ENCODE measurements around the gene ITGBL1. TPM values are rescaled to one million over a fixed set of nuclear protein-coding genes. Genes with fewer than 3 reads are reported as not detected.
A peak's percentile ranks its signal among the peaks of the same experiment; 100 is the strongest.

Gene ITGBL1
- total and polyA plus RNA-seq, 2 experiments from 2014 or later = 0.29 TPM; not detected in 1

DNA sequence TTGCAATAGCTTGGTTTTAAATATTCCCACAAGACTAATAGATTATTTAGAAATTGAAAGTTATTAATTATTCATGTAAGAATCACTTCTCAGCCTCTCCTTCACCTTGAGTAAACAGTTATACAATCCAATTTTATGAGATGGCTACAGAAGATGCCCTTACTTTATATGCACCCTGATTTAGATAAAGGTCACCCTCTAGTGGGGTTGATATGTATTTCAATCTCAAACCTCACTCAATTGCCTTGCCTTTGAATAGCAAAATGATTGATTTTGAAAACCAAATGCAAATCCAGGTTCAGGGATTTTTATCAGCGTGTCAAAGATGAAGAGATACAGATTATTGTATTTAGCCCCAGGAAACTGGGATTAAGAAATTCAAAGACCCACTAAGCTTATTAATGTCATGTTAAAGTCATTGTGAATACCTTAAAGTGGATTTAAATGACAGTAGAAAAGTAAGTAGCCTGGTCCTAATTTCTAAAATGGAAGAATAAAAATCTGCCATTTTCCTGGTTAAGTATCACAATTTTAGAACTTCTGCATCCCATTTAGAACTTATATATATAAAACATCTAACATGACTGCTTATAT lies 305.1 kb downstream of the ITGBL1 start:
- peaks cover 32% of the 10 kb centered on the region for H3K4me1 ChIP-seq (ENCODE audit: insufficient read depth)
- H3K36me3 ChIP-seq (ENCODE audit: insufficient read depth) = no peaks in the 10 kb centered on the region
- ATAC-seq = peak; percentile 56; the same call in 2 of the 3 replicates
- DNase-seq (ENCODE audit: low spot score) = peak; percentile 55
- Mint-ChIP-seq H3K9me3 (no peaks in the 10 kb centered on the region), H3K4me3 (no peak overlapping the region), H3K27ac (no peak overlapping the region), H3K4me1 (peaks cover 35% of the 10 kb centered on the region), H3K36me3 (ENCODE audit: low read depth) (no peaks in the 10 kb centered on the region), H3K27me3 (ENCODE audit: insufficient read depth, low read depth, poor library complexity) (no peaks in the 10 kb centered on the region)
- no peaks in the 10 kb centered on the region for H3K79me2 ChIP-seq (replicated peaks; ENCODE audit: insufficient read depth)
- no peaks in the 10 kb centered on the region for H3F3A ChIP-seq (replicated peaks; ENCODE audit: low read depth)
- no peak overlapping the region; the same call in 1 of the 2 replicates for H3K27ac ChIP-seq (ENCODE audit: low read depth)
- H2AFZ ChIP-seq = no peak overlapping the region
- H3K4me2 ChIP-seq = no peak overlapping the region
- H3K9me2 ChIP-seq (ENCODE audit: insufficient read depth) = no peaks in the 10 kb centered on the region
- H3K27me3 ChIP-seq (ENCODE audit: insufficient read depth) = no peaks in the 10 kb centered on the region
- H4K20me1 ChIP-seq (replicated peaks; ENCODE audit: insufficient read depth) = no peaks in the 10 kb centered on the region
- TF ChIP-seq, protein P1, sequence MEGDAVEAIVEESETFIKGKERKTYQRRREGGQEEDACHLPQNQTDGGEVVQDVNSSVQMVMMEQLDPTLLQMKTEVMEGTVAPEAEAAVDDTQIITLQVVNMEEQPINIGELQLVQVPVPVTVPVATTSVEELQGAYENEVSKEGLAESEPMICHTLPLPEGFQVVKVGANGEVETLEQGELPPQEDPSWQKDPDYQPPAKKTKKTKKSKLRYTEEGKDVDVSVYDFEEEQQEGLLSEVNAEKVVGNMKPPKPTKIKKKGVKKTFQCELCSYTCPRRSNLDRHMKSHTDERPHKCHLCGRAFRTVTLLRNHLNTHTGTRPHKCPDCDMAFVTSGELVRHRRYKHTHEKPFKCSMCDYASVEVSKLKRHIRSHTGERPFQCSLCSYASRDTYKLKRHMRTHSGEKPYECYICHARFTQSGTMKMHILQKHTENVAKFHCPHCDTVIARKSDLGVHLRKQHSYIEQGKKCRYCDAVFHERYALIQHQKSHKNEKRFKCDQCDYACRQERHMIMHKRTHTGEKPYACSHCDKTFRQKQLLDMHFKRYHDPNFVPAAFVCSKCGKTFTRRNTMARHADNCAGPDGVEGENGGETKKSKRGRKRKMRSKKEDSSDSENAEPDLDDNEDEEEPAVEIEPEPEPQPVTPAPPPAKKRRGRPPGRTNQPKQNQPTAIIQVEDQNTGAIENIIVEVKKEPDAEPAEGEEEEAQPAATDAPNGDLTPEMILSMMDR (conservative IDR thresholded peaks at IDR 0.05; ENCODE audit: low read depth in 2 of 2) = peak; percentile 55 to 68
- no peak for TF ChIP-seq CREB1 (CRISPR knock-in tag; IDR thresholded peaks at IDR 0.05; ENCODE audit: low read depth)
- H3K4me3 ChIP-seq = no peak overlapping the region

DNA sequence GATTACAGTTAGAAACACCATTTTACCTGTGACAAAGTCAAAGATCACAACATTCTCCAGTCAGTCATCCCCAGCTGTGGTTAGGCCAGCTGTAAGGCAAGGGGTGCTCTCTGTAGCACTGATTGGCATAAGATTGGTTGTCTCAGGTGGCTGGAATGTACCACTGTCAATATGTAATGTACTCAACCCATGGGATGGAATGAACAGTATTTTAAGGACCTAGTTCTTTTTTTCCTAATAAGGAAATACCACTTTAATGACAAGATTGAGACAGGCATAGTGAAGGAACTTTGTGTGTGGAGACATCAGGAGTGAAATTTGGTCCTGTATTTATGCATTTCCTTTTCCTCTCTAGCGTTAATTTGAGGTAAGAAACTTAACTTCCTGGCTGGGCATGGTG lies 310.7 kb downstream of the ITGBL1 start:
- Histone ChIP-seq H4K20me1 (replicated peaks; ENCODE audit: insufficient read depth) (no peaks in the 10 kb centered on the region), H2AFZ (no peak overlapping the region), H3K27ac (ENCODE audit: low read depth) (no peak overlapping the region), H3K4me1 (ENCODE audit: insufficient read depth) (peaks cover 33% of the 10 kb centered on the region), H3K4me2 (no peak overlapping the region), H3K27me3 (ENCODE audit: insufficient read depth) (no peaks in the 10 kb centered on the region), H3K36me3 (ENCODE audit: insufficient read depth) (no peaks in the 10 kb centered on the region), H3K9me2 (ENCODE audit: insufficient read depth) (no peaks in the 10 kb centered on the region), H3K4me3 (no peak overlapping the region), H3K79me2 (replicated peaks; ENCODE audit: insufficient read depth) (no peaks in the 10 kb centered on the region), H3F3A (replicated peaks; ENCODE audit: low read depth) (no peaks in the 10 kb centered on the region)
- H3K4me1 Mint-ChIP-seq = peaks cover 31% of the 10 kb centered on the region
- H3K4me3 Mint-ChIP-seq = no peak overlapping the region
- no peak overlapping the region for H3K27ac Mint-ChIP-seq
- no peaks in the 10 kb centered on the region for H3K27me3 Mint-ChIP-seq (ENCODE audit: insufficient read depth, low read depth, poor library complexity)
- ATAC-seq = no peak
- DNase-seq (ENCODE audit: low spot score) = no peak
- H3K9me3 Mint-ChIP-seq = no peaks in the 10 kb centered on the region
- no peaks in the 10 kb centered on the region for H3K36me3 Mint-ChIP-seq (ENCODE audit: low read depth)
- TF ChIP-seq ZNF331 (CRISPR knock-in tag; IDR thresholded peaks at IDR 0.05; ENCODE audit: low read depth) (no peak), CREB1 (CRISPR knock-in tag; IDR thresholded peaks at IDR 0.05; ENCODE audit: low read depth) (no peak), EZH2phosphoT487 (IDR thresholded peaks at IDR 0.05; ENCODE audit: unreplicated experiment) (no peak), STAT1 (IDR thresholded peaks at IDR 0.05; ENCODE audit: unreplicated experiment) (no peak), JUNB (IDR thresholded peaks at IDR 0.05; ENCODE audit: unreplicated experiment) (no peak), POLR2AphosphoS5 (IDR thresholded peaks at IDR 0.05; ENCODE audit: low read depth) (no peak), EZH2 (IDR thresholded peaks at IDR 0.05; ENCODE audit: low read depth, unreplicated experiment) (no peak), NANOG (IDR thresholded peaks at IDR 0.05; ENCODE audit: borderline replicate concordance) (no peak)
- TF ChIP-seq, protein P2, sequence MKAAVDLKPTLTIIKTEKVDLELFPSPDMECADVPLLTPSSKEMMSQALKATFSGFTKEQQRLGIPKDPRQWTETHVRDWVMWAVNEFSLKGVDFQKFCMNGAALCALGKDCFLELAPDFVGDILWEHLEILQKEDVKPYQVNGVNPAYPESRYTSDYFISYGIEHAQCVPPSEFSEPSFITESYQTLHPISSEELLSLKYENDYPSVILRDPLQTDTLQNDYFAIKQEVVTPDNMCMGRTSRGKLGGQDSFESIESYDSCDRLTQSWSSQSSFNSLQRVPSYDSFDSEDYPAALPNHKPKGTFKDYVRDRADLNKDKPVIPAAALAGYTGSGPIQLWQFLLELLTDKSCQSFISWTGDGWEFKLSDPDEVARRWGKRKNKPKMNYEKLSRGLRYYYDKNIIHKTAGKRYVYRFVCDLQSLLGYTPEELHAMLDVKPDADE (IDR thresholded peaks at IDR 0.05) = no peak
- TF ChIP-seq, protein P3, sequence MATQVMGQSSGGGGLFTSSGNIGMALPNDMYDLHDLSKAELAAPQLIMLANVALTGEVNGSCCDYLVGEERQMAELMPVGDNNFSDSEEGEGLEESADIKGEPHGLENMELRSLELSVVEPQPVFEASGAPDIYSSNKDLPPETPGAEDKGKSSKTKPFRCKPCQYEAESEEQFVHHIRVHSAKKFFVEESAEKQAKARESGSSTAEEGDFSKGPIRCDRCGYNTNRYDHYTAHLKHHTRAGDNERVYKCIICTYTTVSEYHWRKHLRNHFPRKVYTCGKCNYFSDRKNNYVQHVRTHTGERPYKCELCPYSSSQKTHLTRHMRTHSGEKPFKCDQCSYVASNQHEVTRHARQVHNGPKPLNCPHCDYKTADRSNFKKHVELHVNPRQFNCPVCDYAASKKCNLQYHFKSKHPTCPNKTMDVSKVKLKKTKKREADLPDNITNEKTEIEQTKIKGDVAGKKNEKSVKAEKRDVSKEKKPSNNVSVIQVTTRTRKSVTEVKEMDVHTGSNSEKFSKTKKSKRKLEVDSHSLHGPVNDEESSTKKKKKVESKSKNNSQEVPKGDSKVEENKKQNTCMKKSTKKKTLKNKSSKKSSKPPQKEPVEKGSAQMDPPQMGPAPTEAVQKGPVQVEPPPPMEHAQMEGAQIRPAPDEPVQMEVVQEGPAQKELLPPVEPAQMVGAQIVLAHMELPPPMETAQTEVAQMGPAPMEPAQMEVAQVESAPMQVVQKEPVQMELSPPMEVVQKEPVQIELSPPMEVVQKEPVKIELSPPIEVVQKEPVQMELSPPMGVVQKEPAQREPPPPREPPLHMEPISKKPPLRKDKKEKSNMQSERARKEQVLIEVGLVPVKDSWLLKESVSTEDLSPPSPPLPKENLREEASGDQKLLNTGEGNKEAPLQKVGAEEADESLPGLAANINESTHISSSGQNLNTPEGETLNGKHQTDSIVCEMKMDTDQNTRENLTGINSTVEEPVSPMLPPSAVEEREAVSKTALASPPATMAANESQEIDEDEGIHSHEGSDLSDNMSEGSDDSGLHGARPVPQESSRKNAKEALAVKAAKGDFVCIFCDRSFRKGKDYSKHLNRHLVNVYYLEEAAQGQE (IDR thresholded peaks at IDR 0.05; ENCODE audit: unreplicated experiment) = no peak

All from GM23338 (cell line).